NT2/D1 (cell line): ENCODE data around the gene BICRAL.
"Not testable (repeated sequence)": the region's sequence is repeated elsewhere in the genome, so short reads cannot be mapped to it uniquely, and the experiment has no call there.

Experiments
- DNase-seq: peaks from one replicate; pipeline ENCODE4 v3.0.0-alpha.2; 2011; ENCODE audit warnings: low read depth, low spot score
- H3K27me3 ChIP-seq: 2 replicates; pipeline ENCODE4 v1.6.0; 2011; ENCODE audit warnings: mild to moderate bottlenecking; ENCODE audit not compliant: insufficient read length, insufficient read depth
- H3K36me3 ChIP-seq: 2 replicates; pipeline ENCODE4 v1.6.1; 2011; ENCODE audit warnings: mild to moderate bottlenecking, low read length, mixed read lengths; ENCODE audit not compliant: insufficient read depth, insufficient read length
- H3K4me1 ChIP-seq: 2 replicates; pipeline ENCODE4 v1.5.1; 2011; ENCODE audit not compliant: insufficient read depth, insufficient read length
- H3K4me3 ChIP-seq: 2 replicates; pipeline ENCODE4 v1.5.1; 2011; ENCODE audit warnings: low read depth; ENCODE audit not compliant: insufficient read length
- H3K9ac ChIP-seq: 2 replicates; pipeline ENCODE4 v1.6.0; 2011; ENCODE audit warnings: low read depth; ENCODE audit not compliant: insufficient read length
- H3K9me3 ChIP-seq: 2 replicates; pipeline ENCODE4 v1.5.1; 2011; ENCODE audit warnings: mild to moderate bottlenecking, low read length; ENCODE audit not compliant: insufficient read depth
- SUZ12 ChIP-seq: IDR thresholded peaks from 2 replicates; pipeline ENCODE4 v1.6.1; 2011; ENCODE audit not compliant: insufficient read length, insufficient read depth; ENCODE audit errors: extremely low read depth
- YY1 ChIP-seq: IDR thresholded peaks from 2 replicates; pipeline ENCODE4 v1.6.1; 2011; ENCODE audit not compliant: insufficient read length, insufficient read depth
- ZNF274 ChIP-seq: IDR thresholded peaks from 2 replicates; pipeline ENCODE4 v1.6.1; 2011; ENCODE audit warnings: mild to moderate bottlenecking, low read depth, low read length

The BICRAL gene

GRCh38 chr6:42885702-42886101, 103.8 kb downstream of the BICRAL start:
- no peak for DNase-seq
- H3K9me3 ChIP-seq: no peaks in the 10 kb centered on the region
- no peak overlapping the region for H3K9ac ChIP-seq
- H3K4me1 ChIP-seq: no peaks in the 10 kb centered on the region
- TF ChIP-seq SUZ12: no peak
- TF ChIP-seq ZNF274: no peak
- no peak for TF ChIP-seq YY1
- H3K4me3 ChIP-seq: no peak overlapping the region
- peaks cover 50% of the 10 kb centered on the region for H3K36me3 ChIP-seq
- no peaks in the 10 kb centered on the region for H3K27me3 ChIP-seq

DNA sequence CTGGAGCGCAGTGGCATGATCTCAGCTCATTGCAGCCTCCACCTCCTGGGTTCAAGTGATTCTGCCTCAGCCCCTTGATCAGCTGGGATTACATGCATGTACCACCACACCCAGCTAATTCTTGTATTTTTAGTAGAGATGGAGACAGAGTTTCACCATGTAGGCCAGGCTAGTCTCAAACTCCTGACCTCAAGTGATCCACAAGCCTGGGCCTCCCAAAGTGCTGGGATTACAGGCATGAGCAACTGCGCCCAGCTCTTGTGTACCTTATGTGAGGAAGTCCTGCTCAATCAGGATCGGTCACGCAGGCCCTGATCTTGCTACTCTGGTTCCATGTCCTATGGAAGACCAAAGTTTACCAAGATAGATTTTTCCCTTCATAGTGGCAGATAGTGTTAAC, 106.3 kb downstream of the BICRAL start:
- H3K9me3 ChIP-seq, DNase-seq, H3K4me1 ChIP-seq, H3K27me3 ChIP-seq, H3K4me3 ChIP-seq, H3K9ac ChIP-seq: not testable (repeated sequence)
- H3K36me3 ChIP-seq: peaks cover 33% of the 10 kb centered on the region

GRCh38 chr6:42889815-42890214, 108.0 kb downstream of the BICRAL start:
- Histone ChIP-seq H3K36me3 (peaks cover 17% of the 10 kb centered on the region), H3K4me3 (peak overlapping the region; percentile 83), H3K27me3 (no peaks in the 10 kb centered on the region), H3K9ac (peak overlapping the region; percentile 70), H3K4me1 (no peaks in the 10 kb centered on the region), H3K9me3 (no peaks in the 10 kb centered on the region)
- DNase-seq: no peak
- TF ChIP-seq SUZ12: no peak

DNA sequence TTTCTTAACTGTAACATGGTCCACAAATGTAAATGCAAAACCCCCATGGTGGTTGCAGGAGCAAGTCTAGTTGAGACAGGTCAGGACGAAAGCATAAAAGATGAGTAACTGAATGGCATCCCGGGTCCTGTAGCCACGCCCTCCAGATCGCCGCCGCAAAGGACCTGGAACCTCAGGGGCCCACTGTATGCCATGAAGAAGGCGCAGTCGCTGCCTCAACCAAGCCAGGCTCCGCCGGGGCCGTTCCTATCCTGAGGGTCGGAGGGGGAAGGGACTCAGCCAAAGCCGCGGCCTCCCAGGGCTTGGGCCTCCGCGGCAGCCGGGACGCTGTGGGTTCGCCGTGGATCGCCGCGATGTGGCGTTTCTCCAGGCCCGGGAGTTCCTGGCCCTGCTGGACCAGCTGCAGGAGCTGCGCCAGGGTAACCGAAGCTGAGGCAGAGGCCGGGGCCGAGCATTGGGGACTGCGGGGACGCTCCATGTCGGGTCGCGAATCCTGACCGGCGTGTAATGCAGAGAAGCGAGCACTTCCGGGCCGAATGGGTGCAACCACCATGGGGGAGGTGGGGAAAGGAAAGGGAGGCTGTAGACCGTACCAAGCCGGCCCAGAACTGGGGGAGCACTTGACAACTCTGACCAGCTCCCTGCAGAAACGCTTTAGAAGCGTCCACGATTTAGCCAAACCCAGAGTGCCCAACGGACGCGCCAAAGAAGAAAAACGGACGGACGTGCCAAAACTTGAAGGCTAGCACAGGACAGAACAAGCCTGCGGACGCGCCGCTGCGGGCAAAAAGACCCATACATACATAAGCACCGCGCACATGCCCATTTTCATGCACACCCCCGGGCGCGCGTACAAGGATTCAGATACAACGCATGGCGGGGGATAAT, 108.7 kb downstream of the BICRAL start:
- Histone ChIP-seq H3K36me3 (peaks cover 14% of the 10 kb centered on the region), H3K4me1 (no peaks in the 10 kb centered on the region), H3K9ac (peak overlapping the region; percentile 95), H3K4me3 (peak overlapping the region; percentile 83), H3K9me3 (no peaks in the 10 kb centered on the region), H3K27me3 (no peaks in the 10 kb centered on the region)
- TF ChIP-seq SUZ12 (no peak), YY1 (no peak), ZNF274 (no peak)
- DNase-seq: peak; percentile 89

GRCh38 chr6:42891199-42891722, 109.4 kb downstream of the BICRAL start:
- Histone ChIP-seq H3K27me3 (no peaks in the 10 kb centered on the region), H3K36me3 (peaks cover 8% of the 10 kb centered on the region), H3K4me3 (peak overlapping the region; percentile 83), H3K4me1 (no peaks in the 10 kb centered on the region), H3K9me3 (no peaks in the 10 kb centered on the region), H3K9ac (peak overlapping the region; percentile 95)
- TF ChIP-seq SUZ12 (no peak), YY1 (no peak), ZNF274 (no peak)
- no peak for DNase-seq

DNA sequence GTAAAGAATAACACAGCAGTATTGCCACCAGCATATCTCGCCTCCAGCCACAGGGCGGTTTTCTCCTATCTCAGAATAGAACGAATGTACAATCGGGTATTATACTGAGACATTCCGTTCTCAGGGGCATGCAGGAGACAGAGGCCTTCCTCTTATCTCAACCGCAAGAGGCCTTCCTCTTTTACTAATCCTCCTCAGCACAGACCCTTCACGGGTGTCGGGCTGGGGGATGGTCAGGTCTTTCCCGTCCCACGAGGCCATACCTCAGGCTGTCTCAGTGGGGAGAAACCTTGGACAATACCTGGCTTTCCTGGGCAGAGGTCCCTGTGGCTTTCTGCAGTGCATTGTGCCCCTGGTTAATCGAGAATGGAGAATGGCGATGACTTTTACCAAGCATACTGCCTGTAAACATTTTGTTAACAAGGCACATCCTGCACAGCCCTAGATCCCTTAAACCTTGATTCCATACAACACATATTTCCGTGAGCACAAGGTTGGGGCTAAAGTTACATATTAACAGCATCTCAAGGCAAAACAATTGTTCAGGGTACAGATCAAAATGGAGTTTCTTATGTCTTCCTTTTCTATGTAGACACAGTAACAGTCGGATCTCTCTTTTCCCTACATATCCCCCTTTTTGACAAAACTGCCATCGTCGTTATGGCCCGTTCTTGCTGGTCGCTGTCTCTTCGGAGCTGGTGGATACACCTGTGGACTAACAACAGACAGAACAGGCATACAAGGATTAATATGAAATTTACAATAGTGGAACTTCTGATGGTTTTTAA, 112.4 kb downstream of the BICRAL start:
- not testable (repeated sequence) for H3K36me3 ChIP-seq, H3K9ac ChIP-seq, H3K4me3 ChIP-seq, H3K4me1 ChIP-seq, H3K9me3 ChIP-seq, H3K27me3 ChIP-seq, DNase-seq

DNA sequence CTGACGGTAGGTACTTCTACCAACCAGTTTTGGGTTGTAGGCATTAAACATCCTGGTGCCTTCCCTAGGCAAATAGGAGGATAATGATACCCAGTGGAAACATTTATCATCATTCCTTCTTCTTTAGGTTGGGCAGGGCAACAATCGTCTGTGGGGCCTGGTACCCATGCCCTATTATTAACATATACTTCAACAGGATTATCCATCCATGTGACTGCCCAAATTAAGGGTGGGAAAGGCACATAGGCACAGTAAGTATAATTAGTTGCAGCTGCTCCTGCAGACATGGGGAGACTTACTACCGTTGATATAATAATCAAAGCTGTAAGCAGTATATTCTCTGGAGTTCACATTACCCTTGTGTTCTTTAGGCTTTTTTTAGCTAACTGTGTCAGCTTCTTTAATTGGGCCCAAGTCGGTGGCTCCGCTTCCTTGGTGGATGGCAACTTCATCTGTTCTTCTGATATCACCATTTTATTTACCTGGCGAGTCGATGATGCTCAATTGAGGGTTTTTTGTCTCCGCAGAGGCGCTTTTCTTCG, 114.4 kb downstream of the BICRAL start:
- H3K9ac ChIP-seq: no peak overlapping the region
- no peaks in the 10 kb centered on the region for H3K9me3 ChIP-seq
- H3K4me1 ChIP-seq: no peaks in the 10 kb centered on the region
- no peak for DNase-seq
- H3K4me3 ChIP-seq: no peak overlapping the region
- TF ChIP-seq ZNF274 (no peak), YY1 (no peak), SUZ12 (no peak)
- H3K36me3 ChIP-seq: no peaks in the 10 kb centered on the region
- peaks cover 3% of the 10 kb centered on the region for H3K27me3 ChIP-seq
